ENCODE measurements around the gene PRR18.

PRR18 gene

DNA sequence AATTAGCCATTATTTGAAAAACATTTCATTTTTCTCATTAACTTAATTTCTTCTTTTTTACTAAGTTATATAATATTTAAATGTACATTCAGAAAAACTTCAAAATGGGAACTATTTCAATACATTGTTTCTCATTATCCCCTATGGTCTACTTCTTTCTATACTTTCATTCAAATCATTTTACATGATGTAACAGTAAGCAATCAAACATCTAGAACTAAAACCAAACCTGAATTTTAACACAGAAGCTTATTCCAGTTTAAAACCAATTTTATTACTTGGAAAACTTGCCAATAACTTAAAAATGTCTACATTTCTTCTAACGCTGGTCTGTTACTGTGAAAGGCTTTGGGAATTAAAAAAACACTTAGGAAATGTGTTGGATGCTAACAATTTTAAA lies 4.6 kb upstream of the PRR18 start:
- no peak overlapping the region for H3K4me3 ChIP-seq (replicated peaks; ENCODE audit: low read depth, low read length)
- TF ChIP-seq, protein P1, sequence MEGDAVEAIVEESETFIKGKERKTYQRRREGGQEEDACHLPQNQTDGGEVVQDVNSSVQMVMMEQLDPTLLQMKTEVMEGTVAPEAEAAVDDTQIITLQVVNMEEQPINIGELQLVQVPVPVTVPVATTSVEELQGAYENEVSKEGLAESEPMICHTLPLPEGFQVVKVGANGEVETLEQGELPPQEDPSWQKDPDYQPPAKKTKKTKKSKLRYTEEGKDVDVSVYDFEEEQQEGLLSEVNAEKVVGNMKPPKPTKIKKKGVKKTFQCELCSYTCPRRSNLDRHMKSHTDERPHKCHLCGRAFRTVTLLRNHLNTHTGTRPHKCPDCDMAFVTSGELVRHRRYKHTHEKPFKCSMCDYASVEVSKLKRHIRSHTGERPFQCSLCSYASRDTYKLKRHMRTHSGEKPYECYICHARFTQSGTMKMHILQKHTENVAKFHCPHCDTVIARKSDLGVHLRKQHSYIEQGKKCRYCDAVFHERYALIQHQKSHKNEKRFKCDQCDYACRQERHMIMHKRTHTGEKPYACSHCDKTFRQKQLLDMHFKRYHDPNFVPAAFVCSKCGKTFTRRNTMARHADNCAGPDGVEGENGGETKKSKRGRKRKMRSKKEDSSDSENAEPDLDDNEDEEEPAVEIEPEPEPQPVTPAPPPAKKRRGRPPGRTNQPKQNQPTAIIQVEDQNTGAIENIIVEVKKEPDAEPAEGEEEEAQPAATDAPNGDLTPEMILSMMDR (IDR thresholded peaks at IDR 0.05; ENCODE audit: low read depth, low read length, missing control alignments), result no peak
- DNase-seq (ENCODE audit: extremely low read depth, low read depth), result no peak

GRCh38 chr6:166310634-166311033 lies 2.4 kb upstream of the PRR18 start:
- no peak for DNase-seq (ENCODE audit: extremely low read depth, low read depth)
- no peak overlapping the region for H3K4me3 ChIP-seq (replicated peaks; ENCODE audit: low read depth, low read length)
- TF ChIP-seq, protein P1 (IDR thresholded peaks at IDR 0.05; ENCODE audit: low read depth, low read length, missing control alignments), result no peak

GRCh38 chr6:166309977-166310376 lies 1.8 kb upstream of the PRR18 start:
- DNase-seq (ENCODE audit: extremely low read depth, low read depth), result no peak
- TF ChIP-seq, protein P1 (IDR thresholded peaks at IDR 0.05; ENCODE audit: low read depth, low read length, missing control alignments), result no peak
- no peak overlapping the region for H3K4me3 ChIP-seq (replicated peaks; ENCODE audit: low read depth, low read length)

- TF ChIP-seq, protein P1 (IDR thresholded peaks at IDR 0.05; ENCODE audit: low read depth, low read length, missing control alignments), result no peak
- no peak for DNase-seq (ENCODE audit: extremely low read depth, low read depth)
- H3K4me3 ChIP-seq (replicated peaks; ENCODE audit: low read depth, low read length), result no peak overlapping the region
These were observed 787 bp upstream of the PRR18 start for GRCh38 chr6:166308769-166309589.

DNA sequence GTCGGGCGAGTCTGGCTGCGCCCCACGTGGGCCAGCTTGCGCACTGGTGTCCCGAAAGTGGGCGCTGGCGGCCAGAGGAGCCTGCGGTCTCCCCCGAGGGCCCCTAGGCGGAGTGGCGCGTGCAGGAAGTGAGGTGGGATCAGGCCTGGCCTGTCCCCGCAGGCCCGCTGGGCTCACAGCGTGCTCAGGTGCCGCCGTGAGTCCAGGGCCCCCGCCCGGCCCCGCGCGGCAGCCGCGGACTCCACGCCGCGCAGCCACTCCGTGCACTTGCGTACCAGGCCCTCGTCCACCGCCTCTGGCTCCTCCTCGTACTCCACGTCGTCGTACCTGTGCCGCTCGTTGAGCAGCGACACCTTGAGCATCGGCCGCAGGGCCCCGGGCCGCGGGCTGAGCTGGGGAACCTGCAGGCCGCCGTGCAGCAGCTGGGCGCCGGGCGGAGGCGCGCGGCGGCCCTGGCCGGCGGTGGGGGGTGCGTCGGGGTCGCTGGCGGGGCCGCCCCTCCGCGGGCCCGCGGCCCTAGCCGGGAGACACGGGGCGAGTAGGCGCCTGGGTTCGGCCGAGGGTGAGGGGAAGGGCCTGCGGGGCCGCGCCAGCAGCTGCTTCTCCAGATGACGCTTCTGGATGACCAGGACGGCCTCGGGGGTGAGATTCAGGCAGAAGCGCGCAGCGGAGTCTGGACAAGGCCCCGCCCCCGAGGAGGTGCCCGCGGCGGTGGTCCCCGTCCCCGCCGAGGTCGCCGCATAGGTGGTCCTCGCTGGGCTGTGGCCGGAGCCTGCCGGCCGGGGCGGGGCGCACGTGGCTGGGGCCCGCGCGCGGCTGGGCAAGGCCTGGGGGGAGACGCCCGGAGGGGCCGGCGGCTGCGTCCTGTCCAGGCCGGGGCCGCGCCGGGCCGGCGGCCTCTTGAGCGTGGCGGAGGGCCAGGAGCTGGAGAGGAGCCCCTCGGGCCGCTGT lies 835 bp downstream of the PRR18 start:
- no peak overlapping the region for H3K4me3 ChIP-seq (replicated peaks; ENCODE audit: low read depth, low read length)
- TF ChIP-seq, protein P1 (IDR thresholded peaks at IDR 0.05; ENCODE audit: low read depth, low read length, missing control alignments), result no peak
- no peak for DNase-seq (ENCODE audit: extremely low read depth, low read depth)

DNA sequence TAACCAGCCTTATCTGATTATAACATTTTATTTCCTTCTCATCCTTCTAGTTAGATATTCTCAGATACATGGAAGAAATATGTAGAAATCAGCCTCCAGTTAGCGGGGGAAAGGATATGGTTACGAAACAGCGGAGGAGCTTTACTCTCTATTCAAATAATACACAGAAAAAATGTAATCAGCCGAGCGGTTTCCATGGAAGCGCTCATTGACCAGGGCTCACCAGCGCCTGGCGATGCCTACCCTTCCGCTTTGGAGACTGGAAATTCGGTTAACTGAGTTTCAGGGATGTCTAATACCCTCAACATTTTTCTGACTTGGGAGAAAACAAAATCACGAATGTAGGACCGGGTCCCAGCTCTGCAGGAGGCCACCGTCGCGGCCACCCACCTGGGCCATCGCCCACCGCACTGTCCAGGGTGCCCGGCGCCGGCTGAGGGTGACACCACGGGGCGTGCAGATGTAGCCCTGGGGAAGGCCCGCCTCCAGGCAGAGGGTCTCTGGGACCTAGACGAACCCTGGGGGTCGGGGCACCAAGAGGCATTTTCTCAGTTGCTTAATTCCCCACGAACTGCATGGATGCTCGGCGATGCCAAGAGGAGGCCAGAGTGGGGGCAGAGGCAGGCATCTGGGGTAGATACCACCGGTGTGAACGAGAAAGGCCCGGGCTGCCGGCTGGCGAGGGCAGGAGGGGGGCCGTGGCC lies 1.7 kb downstream of the PRR18 start:
- no peak for DNase-seq (ENCODE audit: extremely low read depth, low read depth)
- H3K4me3 ChIP-seq (replicated peaks; ENCODE audit: low read depth, low read length), result no peak overlapping the region
- TF ChIP-seq, protein P1 (IDR thresholded peaks at IDR 0.05; ENCODE audit: low read depth, low read length, missing control alignments), result no peak
